Measurements from ENCODE around the gene NEURL1. TPM values are rescaled to one million over a fixed set of nuclear protein-coding genes. Genes with fewer than 3 reads are reported as not detected.

NEURL1 gene
- total RNA-seq, 6 experiments from 2014 or later: 0.06 to 0.46 (median 0.27) TPM

GRCh38 chr10:103548581-103549348 is 55.3 kb downstream of the NEURL1 start:
- DNase-seq: no peak
- Mint-ChIP-seq H3K36me3 (ENCODE audit: low read depth) (no peaks in the 10 kb centered on the region), H3K4me3 (no peak overlapping the region), H3K27ac (no peak overlapping the region), H3K27me3 (ENCODE audit: insufficient read depth) (peaks cover 51% of the 10 kb centered on the region), H3K4me1 (ENCODE audit: low read depth) (no peaks in the 10 kb centered on the region), H3K9me3 (no peaks in the 10 kb centered on the region)
- TF ChIP-seq CTCF (IDR thresholded peaks at IDR 0.05): no peak

GRCh38 chr10:103549349-103549685 is 55.8 kb downstream of the NEURL1 start:
- Mint-ChIP-seq H3K4me3 (no peak overlapping the region), H3K27me3 (ENCODE audit: insufficient read depth) (peaks cover 49% of the 10 kb centered on the region), H3K36me3 (ENCODE audit: low read depth) (no peaks in the 10 kb centered on the region), H3K9me3 (no peaks in the 10 kb centered on the region), H3K4me1 (ENCODE audit: low read depth) (peaks cover under 1% of the 10 kb centered on the region; the same call in 1 of the 2 replicates), H3K27ac (no peak overlapping the region)
- DNase-seq: no peak
- no peak for TF ChIP-seq CTCF (IDR thresholded peaks at IDR 0.05)

GRCh38 chr10:103550229-103550628 is 56.7 kb downstream of the NEURL1 start:
- Mint-ChIP-seq H3K4me3 (no peak overlapping the region), H3K27ac (no peak overlapping the region)

GRCh38 chr10:103551619-103552602 is 58.4 kb downstream of the NEURL1 start:
- no peaks in the 10 kb centered on the region for H3K36me3 Mint-ChIP-seq (ENCODE audit: low read depth)
- H3K27me3 Mint-ChIP-seq (ENCODE audit: insufficient read depth): peaks cover 54% of the 10 kb centered on the region
- H3K4me1 Mint-ChIP-seq (ENCODE audit: low read depth): peaks cover 6% of the 10 kb centered on the region; the same call in 1 of the 2 replicates
- no peak overlapping the region for H3K4me3 Mint-ChIP-seq
- no peak for DNase-seq
- TF ChIP-seq CTCF (IDR thresholded peaks at IDR 0.05): no peak
- no peak overlapping the region for H3K27ac Mint-ChIP-seq
- H3K9me3 Mint-ChIP-seq: no peaks in the 10 kb centered on the region

More at GRCh38 chr10:103550229-103550628, 56.7 kb downstream of the NEURL1 start:
- no peak for DNase-seq
- Mint-ChIP-seq H3K27me3 (ENCODE audit: insufficient read depth) (peaks cover 45% of the 10 kb centered on the region), H3K9me3 (no peaks in the 10 kb centered on the region), H3K4me1 (ENCODE audit: low read depth) (peaks cover 6% of the 10 kb centered on the region; the same call in 1 of the 2 replicates), H3K36me3 (ENCODE audit: low read depth) (no peaks in the 10 kb centered on the region)
- no peak for TF ChIP-seq CTCF (IDR thresholded peaks at IDR 0.05)

- H3K4me1 Mint-ChIP-seq (ENCODE audit: low read depth): peaks cover 6% of the 10 kb centered on the region; the same call in 1 of the 2 replicates
These were observed 59.6 kb downstream of the NEURL1 start for GRCh38 chr10:103552856-103553742.

More at GRCh38 chr10:103552856-103553742, 59.6 kb downstream of the NEURL1 start:
- no peak for DNase-seq
- Mint-ChIP-seq H3K4me3 (no peak overlapping the region), H3K9me3 (no peaks in the 10 kb centered on the region), H3K27ac (no peak overlapping the region), H3K27me3 (ENCODE audit: insufficient read depth) (peaks cover 57% of the 10 kb centered on the region), H3K36me3 (ENCODE audit: low read depth) (no peaks in the 10 kb centered on the region)
- no peak for TF ChIP-seq CTCF (IDR thresholded peaks at IDR 0.05)
